Ishikawa (cell line): Measurements from ENCODE around the gene TAF4.

Experiments used
- CEBPB ChIP-seq: IDR thresholded peaks from 2 replicates; pipeline ENCODE4 v1.6.1; 2012
- CREB1 ChIP-seq: IDR thresholded peaks from 2 replicates; pipeline ENCODE4 v1.6.1; 2012; ENCODE audit warnings: low read depth
- EGR1 ChIP-seq: IDR thresholded peaks from 2 replicates; pipeline ENCODE4 v1.6.1; 2012
- EP300 ChIP-seq: IDR thresholded peaks from 2 replicates; pipeline ENCODE4 v1.6.1; 2012; ENCODE audit warnings: borderline replicate concordance
- FOXM1 ChIP-seq: IDR thresholded peaks from 2 replicates; pipeline ENCODE4 v1.6.1; 2012; ENCODE audit warnings: low read depth, borderline replicate concordance
- MAX ChIP-seq: IDR thresholded peaks from 2 replicates; pipeline ENCODE4 v1.6.1; 2012
- NFIC ChIP-seq: IDR thresholded peaks from 2 replicates; pipeline ENCODE4 v1.6.1; 2012
- RAD21 ChIP-seq: IDR thresholded peaks from 2 replicates; pipeline ENCODE4 v1.6.1; 2012; ENCODE audit warnings: low read depth
- REST ChIP-seq: IDR thresholded peaks from 2 replicates; pipeline ENCODE4 v1.6.1; 2012; ENCODE audit warnings: low read depth, mild to moderate bottlenecking
- TAF1 ChIP-seq: IDR thresholded peaks from 2 replicates; pipeline ENCODE4 v1.6.1; 2012; ENCODE audit warnings: low read depth, mild to moderate bottlenecking
- TCF12 ChIP-seq: IDR thresholded peaks from 2 replicates; pipeline ENCODE4 v1.6.1; 2012; ENCODE audit warnings: low read depth
- TEAD4 ChIP-seq: IDR thresholded peaks from 2 replicates; pipeline ENCODE4 v1.6.1; 2012
- USF1 ChIP-seq: IDR thresholded peaks from 2 replicates; pipeline ENCODE4 v1.6.1; 2012
- YY1 ChIP-seq: IDR thresholded peaks from 2 replicates; pipeline ENCODE4 v1.6.1; 2012; ENCODE audit warnings: low read depth
- ZBTB7A ChIP-seq: IDR thresholded peaks from 2 replicates; pipeline ENCODE4 v1.6.1; 2012; ENCODE audit warnings: low read depth

TAF4 gene

DNA sequence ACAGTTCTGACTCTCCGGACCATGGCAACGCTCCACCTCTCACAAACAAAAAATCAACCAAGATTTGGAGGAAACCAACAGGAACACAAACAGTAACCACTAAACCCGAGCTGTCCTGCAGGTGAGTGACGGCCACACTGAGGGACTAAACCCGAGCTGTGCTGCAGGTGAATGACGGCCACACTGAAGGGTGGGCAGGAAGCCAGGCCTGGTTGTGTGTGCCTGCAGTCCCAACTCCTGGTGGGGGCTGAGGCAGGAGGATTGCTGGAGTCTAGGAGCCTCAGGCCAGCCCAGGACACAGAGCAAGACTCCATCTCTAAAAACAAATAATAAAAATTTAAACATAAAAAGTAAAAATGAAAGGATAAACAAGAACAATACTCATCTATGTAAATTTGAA lies 80.6 kb downstream of the TAF4 start:
- TF ChIP-seq MAX: no peak
- no peak for TF ChIP-seq EP300
- no peak for TF ChIP-seq CREB1
- TF ChIP-seq EGR1: no peak
- TF ChIP-seq FOXM1: no peak

DNA sequence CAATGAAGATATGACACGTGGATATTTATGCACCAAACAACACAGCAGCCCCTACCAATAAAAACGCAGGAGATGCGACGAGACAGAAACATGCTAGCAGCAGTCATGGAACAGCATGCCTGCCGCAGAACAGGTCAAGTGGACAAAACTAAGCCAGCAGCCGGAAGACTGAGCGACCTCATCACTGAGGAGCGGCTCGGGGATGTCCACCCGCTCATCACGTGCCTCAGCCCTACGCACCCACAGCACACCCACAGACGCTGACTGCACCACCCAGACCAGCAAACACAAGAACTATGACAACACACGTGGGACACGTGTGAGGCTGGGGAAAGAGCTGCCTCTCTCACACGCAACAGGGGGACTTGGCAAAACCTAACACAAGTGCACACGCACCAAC lies 81.7 kb downstream of the TAF4 start:
- no peak for TF ChIP-seq CREB1
- no peak for TF ChIP-seq CEBPB
- TF ChIP-seq YY1: no peak
- no peak for TF ChIP-seq FOXM1
- no peak for TF ChIP-seq TAF1
- no peak for TF ChIP-seq ZBTB7A

DNA sequence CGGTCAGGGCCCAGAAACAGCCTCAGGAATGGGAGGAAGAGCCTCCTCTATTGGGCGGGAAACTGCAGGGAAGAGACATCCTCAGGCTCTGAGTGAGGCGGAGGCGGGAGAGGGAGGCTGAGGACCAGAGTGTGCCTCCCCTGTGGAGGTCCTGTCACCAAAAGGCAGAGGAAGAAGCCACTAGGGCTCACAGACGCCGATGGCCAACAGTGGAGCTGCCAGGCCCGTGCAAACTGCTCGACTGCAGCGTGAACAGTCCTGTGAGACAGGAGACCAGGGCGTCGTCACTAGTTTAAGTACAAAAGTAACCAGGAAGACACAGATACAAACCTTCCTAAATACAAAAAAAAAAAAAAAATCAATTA lies 82.7 kb downstream of the TAF4 start:
- no peak for TF ChIP-seq EGR1
- TF ChIP-seq CREB1: no peak
- no peak for TF ChIP-seq TAF1

DNA sequence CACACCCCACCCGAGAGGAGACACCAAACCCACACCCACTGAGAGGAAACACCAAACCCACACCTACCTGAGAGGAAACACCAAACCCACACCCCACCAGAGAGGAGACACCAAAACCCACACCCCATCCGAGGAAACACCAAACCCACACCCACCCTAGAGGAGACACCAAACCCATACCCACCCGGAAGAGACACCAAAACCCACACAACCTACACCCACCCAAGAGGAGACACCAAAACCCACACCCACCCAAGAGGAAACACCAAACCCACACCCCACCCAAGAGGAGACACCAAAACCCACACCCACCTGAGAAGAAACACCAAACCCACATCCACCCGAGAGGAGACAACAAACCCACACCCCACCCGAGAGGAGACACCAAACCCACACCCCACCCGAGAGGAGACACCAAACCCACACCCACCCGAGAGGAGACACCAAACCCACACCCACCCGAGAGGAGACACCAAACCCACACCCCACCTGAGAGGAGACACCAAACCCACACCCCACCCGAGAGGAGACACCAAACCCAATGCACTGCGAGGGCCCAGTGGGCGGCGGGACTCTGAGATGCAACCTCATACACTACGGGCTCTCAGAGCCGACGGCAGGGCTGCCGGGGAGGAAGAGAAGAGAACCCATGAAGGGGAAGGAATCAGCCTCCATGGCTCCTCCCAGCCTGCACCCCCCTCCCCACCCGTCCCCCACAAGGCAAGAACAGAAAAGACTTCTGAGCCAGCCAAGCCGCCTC lies 83.3 kb downstream of the TAF4 start:
- no peak for TF ChIP-seq TCF12
- no peak for TF ChIP-seq FOXM1
- no peak for TF ChIP-seq RAD21
- TF ChIP-seq TAF1: no peak
- TF ChIP-seq REST: no peak
- no peak for TF ChIP-seq TEAD4
- TF ChIP-seq NFIC: no peak
- TF ChIP-seq YY1: no peak

- peak; percentile 66 for TF ChIP-seq RAD21
- TF ChIP-seq NFIC: no peak
- no peak for TF ChIP-seq MAX
- no peak for TF ChIP-seq TAF1
- no peak for TF ChIP-seq EGR1
- no peak for TF ChIP-seq USF1
- TF ChIP-seq TCF12: no peak
These were observed 84.8 kb downstream of the TAF4 start for GRCh38 chr20:61980647-61981583.

GRCh38 chr20:61979701-61980635 lies 85.7 kb downstream of the TAF4 start:
- TF ChIP-seq TEAD4 (no peak), TCF12 (no peak), USF1 (no peak), ZBTB7A (no peak), EGR1 (no peak), CREB1 (no peak)

GRCh38 chr20:61979090-61979489 lies 86.6 kb downstream of the TAF4 start:
- no peak for TF ChIP-seq EP300
- TF ChIP-seq ZBTB7A: no peak
- no peak for TF ChIP-seq YY1
- TF ChIP-seq REST: no peak
- TF ChIP-seq NFIC: no peak
